Kidney epithelial cell (primary cell): ENCODE measurements around the gene DHRS3. TPM values are rescaled to one million over a fixed set of nuclear protein-coding genes. Genes with fewer than 3 reads are reported as not detected.

ENCODE experiments used
- DNase-seq: peaks from one replicate; pipeline ENCODE4 v3.0.0-alpha.2; 2010; ENCODE audit warnings: low read depth
- H3K27me3 ChIP-seq: 2 replicates; pipeline ENCODE4 v1.6.0; 2011; ENCODE audit warnings: low read length; ENCODE audit not compliant: control insufficient read depth, insufficient read depth
- H3K36me3 ChIP-seq: 2 replicates; pipeline ENCODE4 v1.5.1; 2011; ENCODE audit warnings: low read length; ENCODE audit not compliant: control insufficient read depth, insufficient read depth
- H3K4me3 ChIP-seq: 2 replicates; pipeline ENCODE4 v1.5.1; 2011; ENCODE audit warnings: low read depth, mild to moderate bottlenecking, control low read depth, low read length
- CTCF ChIP-seq: IDR thresholded peaks from 2 replicates; pipeline ENCODE4 v1.5.1; 2011; ENCODE audit warnings: mild to moderate bottlenecking, moderate library complexity, low read length, control low read depth, inconsistent platforms; ENCODE audit not compliant: insufficient read depth, poor library complexity, severe bottlenecking
- total RNA-seq: library from RNA; depleted of rRNA; stranded (reverse); fragments of >200 nt; gene quantifications from 2 replicates; pipeline ENCODE4 v1.2.3, GENCODE V29; 2015

Gene DHRS3, protein sequence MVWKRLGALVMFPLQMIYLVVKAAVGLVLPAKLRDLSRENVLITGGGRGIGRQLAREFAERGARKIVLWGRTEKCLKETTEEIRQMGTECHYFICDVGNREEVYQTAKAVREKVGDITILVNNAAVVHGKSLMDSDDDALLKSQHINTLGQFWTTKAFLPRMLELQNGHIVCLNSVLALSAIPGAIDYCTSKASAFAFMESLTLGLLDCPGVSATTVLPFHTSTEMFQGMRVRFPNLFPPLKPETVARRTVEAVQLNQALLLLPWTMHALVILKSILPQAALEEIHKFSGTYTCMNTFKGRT
- 37.4 and 41.2 TPM in 2 replicates for total RNA-seq

GRCh38 chr1:12617901-12618660 lies at the start of gene DHRS3:
DHRS3 (minus strand) TSS chr1:12618210; CDS start chr1:12617348, 862 bp downstream.
- Histone ChIP-seq H3K36me3 (no peaks in the 10 kb centered on the region), H3K4me3 (peak within 1 kb of the TSS; percentile 83), H3K27me3 (no peaks in the 10 kb centered on the region)
- TF ChIP-seq CTCF: no peak
- DNase-seq: peak; percentile 42

DNA sequence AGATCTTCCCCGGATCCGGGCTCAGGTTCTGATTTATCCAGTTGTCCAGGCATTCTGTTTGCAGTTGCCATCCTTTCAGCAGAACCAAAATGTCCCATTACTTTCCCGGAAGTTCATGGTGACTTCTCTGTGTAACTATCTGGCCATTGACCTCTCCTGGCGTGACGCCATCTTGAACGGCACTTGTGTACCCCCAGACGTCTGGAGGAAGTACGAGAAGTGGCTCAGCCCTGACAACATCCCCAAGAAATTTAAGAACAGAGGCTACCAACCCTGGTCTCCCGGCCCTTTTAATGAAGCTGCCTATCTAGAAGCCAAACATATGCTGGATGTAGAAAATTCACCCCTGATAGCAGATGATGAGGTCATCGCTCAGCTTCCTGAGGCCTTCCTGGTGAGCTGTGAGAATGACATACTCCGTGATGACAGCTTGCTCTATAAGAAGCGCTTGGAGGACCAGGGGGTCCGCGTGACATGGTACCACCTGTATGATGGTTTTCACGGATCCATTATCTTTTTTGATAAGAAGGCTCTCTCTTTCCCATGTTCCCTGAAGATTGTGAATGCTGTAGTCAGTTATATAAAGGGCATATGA lies 48.2 kb upstream of the DHRS3 start:
- no peak for DNase-seq
- no peaks in the 10 kb centered on the region for H3K36me3 ChIP-seq
- TF ChIP-seq CTCF: no peak

GRCh38 chr1:12665511-12665910 lies 47.5 kb upstream of the DHRS3 start:
- no peak for DNase-seq
- no peaks in the 10 kb centered on the region for H3K36me3 ChIP-seq
- H3K27me3 ChIP-seq: no peaks in the 10 kb centered on the region
- H3K4me3 ChIP-seq: no peak overlapping the region
- no peak for TF ChIP-seq CTCF

More for the DNA sequence above, 48.2 kb upstream of the DHRS3 start:
- no peaks in the 10 kb centered on the region for H3K27me3 ChIP-seq
- no peak overlapping the region for H3K4me3 ChIP-seq

DNA sequence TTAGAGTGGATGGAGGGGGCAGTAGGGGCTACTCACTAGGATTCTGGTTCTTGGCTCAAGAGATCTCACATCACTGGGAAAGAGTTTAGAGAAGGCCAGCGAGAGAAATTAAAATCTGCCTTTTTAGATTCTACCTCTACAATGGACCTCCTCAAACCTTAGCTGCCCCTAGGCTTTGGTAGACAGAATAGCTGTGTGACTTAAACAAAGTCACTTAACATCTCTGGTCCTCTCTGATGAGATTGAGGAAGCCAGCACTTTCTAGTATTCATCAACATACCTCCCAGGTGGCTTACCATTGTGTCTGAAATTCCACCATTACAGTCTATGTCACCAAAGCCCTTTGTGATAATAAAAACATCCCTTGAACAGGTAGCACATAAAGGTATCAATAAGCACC lies 44.5 kb upstream of the DHRS3 start:
- no peak overlapping the region for H3K4me3 ChIP-seq
- no peaks in the 10 kb centered on the region for H3K27me3 ChIP-seq
- no peak for DNase-seq
- no peaks in the 10 kb centered on the region for H3K36me3 ChIP-seq
- TF ChIP-seq CTCF: no peak

DNA sequence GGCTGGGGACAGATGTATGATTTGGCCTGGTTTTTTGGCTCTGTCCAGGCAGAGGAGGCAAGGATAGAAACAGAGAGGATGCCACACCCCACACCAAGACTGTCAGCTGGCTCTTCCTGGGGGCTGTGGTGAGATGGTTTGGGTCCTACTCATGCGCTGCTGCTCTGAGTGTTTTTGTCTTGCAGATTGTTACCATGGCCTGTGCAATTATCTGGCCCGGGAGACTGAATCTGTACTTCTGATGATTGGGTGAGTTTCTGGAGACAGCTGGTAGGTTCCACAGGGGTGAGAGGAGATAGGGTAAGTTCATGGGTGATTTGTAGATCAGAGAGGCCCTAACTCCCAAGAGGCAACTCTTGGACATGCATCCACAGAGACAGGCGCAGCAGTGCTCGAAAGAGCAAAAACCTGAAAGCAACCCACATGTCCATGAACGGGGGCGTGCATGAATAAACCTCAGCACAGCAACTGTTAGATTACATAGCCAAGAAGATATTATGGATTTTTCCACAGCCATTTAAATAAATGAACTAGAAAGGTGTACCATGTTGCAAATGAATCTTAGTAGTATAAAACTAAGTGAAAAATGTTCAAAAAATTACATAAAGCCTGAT lies 43.7 kb upstream of the DHRS3 start:
- no peak for DNase-seq
- no peaks in the 10 kb centered on the region for H3K36me3 ChIP-seq
- no peak overlapping the region for H3K4me3 ChIP-seq
- no peak for TF ChIP-seq CTCF
- H3K27me3 ChIP-seq: no peaks in the 10 kb centered on the region
